Cardiac muscle cell (in vitro differentiated cells and primary cell): ENCODE data around the gene RPL34. TPM values are rescaled to one million over a fixed set of nuclear protein-coding genes. Genes with fewer than 3 reads are reported as not detected.

Experiments
- DNase-seq, 2 donors: peaks; one replicate each; pipeline versions ENCODE4 v3.0.0 to v3.0.0-alpha.2; 2010 to 2017; ENCODE audit warnings: low read depth in 1 of 2, low spot score in 1 of 2
- H3K27ac ChIP-seq: fragments of 200-600 bp; sonication (generic); 2 replicates; pipeline ENCODE4 v1.5.1; 2016
- H3K27me3 ChIP-seq: fragments of 200-600 bp; sonication (generic); 2 replicates; pipeline ENCODE4 v1.6.0; 2016; ENCODE audit warnings: control low read depth
- H3K36me3 ChIP-seq: fragments of 200-600 bp; sonication (generic); 2 replicates; pipeline ENCODE4 v1.5.1; 2016; ENCODE audit warnings: control low read depth
- H3K4me1 ChIP-seq: fragments of 200-600 bp; sonication (generic); 2 replicates; pipeline ENCODE4 v1.8.1; 2017; ENCODE audit warnings: low read depth, mild to moderate bottlenecking, mixed run types
- H3K4me3 ChIP-seq: fragments of 200-600 bp; sonication (generic); 2 replicates; pipeline ENCODE4 v1.5.1; 2016; ENCODE audit warnings: mild to moderate bottlenecking
- H3K9me3 ChIP-seq: fragments of 200-600 bp; sonication (generic); 2 replicates; pipeline ENCODE4 v1.5.1; 2017; ENCODE audit warnings: low read depth, mild to moderate bottlenecking, control low read depth
- CTCF ChIP-seq: IDR thresholded peaks from 2 replicates; pipeline ENCODE4 v1.5.1; 2012; ENCODE audit warnings: low read depth, mild to moderate bottlenecking, low read length
- polyA plus RNA-seq: library from polyadenylated mRNA; unstranded; fragments of >200 nt; fragmentation: Nextera tagmentation; extraction: Ambion mirVana; gene quantifications from 2 replicates; pipeline ENCODE4 v1.2.1, GENCODE V29; 2016
- total RNA-seq: library from RNA; depleted of rRNA; stranded (reverse); fragments of >200 nt; gene quantifications from 2 replicates; pipeline ENCODE4 v1.2.3, GENCODE V29; 2016

Gene RPL34
- total and polyA plus RNA-seq, 2 experiments from 2014 or later: 803 to 830 TPM

DNA sequence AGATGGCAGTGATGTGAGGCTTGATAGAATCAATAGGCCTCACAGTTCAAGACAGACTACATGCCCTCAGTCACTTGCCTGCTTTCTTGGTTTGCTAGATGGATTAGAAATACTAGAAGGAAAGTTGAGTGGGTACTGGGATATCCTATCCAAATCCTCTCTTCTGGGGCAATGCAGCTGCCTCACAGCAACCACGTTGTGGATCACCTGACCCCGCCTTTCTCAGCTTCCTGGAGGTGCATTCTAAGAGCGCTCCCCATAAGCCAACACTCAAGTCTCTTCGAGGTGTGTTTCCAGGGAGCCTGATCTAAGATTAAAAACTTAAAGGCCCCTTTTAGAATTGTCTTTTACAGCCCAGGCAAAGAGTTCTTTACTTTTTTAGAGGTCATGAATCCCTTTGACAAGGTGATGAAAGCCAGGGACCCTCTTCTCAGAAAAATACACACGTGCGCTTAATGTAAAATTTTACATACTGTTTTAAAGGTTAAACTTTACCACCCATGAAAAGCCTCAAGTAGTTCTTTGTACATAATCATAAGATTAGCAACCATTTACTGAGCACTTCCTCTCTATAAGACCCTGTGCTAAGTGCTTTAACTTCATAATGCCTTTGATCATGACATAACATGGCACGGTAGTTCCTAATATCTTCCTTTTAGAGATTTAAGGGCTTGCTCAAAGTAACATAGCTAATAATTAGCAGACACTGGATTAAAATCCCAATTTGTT lies 840 bp upstream of the RPL34 start:
- H3K27me3 ChIP-seq: no peaks in the 10 kb centered on the region
- H3K4me1 ChIP-seq: peaks cover 20% of the 10 kb centered on the region
- H3K36me3 ChIP-seq: peaks cover 27% of the 10 kb centered on the region
- no peaks in the 10 kb centered on the region for H3K9me3 ChIP-seq
- peak overlapping the region; percentile 6 for H3K27ac ChIP-seq
- DNase-seq: peak in 1 of 2 donors; percentile 3
- H3K4me3 ChIP-seq: peak overlapping the region; percentile 74
- TF ChIP-seq CTCF: no peak

DNA sequence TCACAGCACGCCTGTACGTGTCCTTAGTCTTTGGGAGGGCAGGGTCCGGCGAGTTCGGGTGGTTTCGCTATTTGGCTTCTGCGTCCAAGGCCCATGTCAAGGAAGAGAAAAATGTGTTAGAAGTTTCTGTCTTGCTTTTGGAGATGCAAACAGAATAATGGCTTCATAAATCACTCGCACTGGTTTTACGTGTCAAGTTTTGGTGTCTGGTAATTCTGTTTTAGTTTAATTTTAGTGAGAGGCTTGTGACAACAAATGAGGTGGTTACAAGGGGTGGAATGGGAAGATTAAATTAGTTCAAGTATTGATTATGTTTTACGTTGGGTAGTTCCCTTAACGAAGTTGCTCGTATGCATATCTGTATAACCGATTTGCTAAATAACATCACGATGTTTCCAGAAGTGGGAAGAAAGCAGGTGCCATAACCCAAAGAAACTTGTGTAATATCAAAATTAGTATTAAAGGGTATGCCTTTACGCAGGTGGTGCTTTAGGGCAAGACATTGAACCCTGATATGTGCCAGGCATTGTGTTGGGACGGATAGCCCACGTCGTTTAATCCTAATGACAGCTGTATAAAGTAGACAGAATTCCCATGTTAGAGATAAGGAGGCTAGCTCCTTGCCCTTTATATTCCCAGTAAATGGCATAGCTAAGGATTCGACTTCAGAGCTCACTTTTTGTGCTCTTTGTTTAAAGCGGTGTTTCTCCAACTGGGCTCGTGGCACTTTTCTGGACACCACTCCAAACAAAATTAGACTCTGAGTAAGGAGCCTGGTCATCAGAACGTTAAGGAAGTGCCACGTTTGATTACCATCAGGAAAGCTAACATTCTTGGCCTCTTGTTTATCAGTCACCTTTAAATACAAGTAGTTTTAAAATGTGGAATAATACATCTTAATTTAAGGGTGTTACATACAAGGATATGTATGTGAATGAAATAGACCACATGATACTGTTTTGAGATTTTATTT lies 843 bp downstream of the RPL34 start:
- Histone ChIP-seq H3K36me3 (peaks cover 44% of the 10 kb centered on the region), H3K9me3 (no peaks in the 10 kb centered on the region), H3K4me3 (peak overlapping the region; percentile 74), H3K27me3 (no peaks in the 10 kb centered on the region), H3K4me1 (peaks cover 20% of the 10 kb centered on the region), H3K27ac (peak overlapping the region; percentile 87)
- no peak for TF ChIP-seq CTCF
- DNase-seq: peak in 1 of 2 donors; percentile 13

DNA sequence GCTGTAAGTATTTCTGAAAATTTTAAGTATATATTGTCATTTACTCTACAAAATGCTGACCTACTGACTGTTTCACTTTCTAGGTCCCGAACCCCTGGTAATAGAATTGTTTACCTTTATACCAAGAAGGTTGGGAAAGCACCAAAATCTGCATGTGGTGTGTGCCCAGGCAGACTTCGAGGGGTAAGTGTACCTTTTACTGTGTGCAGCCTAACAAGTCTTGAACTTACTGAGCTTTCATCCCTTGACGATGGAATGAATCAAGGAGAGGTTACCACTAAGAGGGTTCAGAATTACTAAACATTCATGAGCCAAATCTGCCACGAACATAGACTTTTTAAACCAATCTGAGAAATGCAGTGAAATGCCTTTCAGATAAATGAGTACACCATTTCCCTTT lies 1.6 kb downstream of the RPL34 start:
- no peaks in the 10 kb centered on the region for H3K9me3 ChIP-seq
- TF ChIP-seq CTCF: no peak
- peaks cover 20% of the 10 kb centered on the region for H3K4me1 ChIP-seq
- H3K27ac ChIP-seq: no peak overlapping the region
- H3K4me3 ChIP-seq: peak overlapping the region; percentile 74
- no peak for DNase-seq
- peaks cover 52% of the 10 kb centered on the region for H3K36me3 ChIP-seq
- H3K27me3 ChIP-seq: no peaks in the 10 kb centered on the region

DNA sequence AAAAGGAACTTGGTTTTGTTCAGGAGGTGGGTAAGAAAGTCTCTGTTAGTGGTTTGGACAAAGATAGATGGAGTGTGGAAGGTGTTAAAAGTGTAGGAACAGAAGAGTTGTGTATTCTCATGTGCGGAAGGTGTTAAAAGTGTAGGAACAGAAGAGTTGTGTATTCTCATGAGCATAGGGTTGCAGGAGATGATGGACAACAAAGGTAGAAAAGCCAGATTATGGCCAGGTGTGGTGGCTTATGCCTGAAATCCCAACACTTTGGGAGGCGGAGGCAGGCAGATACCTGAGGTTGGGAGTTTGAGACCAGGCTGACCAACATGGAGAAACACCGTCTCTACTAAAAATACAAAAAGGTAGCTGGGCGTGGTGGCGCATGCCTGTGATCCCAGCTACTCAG lies 2.5 kb downstream of the RPL34 start:
- TF ChIP-seq CTCF: no peak
- no peak overlapping the region for H3K4me3 ChIP-seq
- peaks cover 20% of the 10 kb centered on the region for H3K4me1 ChIP-seq
- no peaks in the 10 kb centered on the region for H3K9me3 ChIP-seq
- DNase-seq: no peak
- H3K36me3 ChIP-seq: peaks cover 60% of the 10 kb centered on the region
- H3K27me3 ChIP-seq: no peaks in the 10 kb centered on the region
- H3K27ac ChIP-seq: no peak overlapping the region

DNA sequence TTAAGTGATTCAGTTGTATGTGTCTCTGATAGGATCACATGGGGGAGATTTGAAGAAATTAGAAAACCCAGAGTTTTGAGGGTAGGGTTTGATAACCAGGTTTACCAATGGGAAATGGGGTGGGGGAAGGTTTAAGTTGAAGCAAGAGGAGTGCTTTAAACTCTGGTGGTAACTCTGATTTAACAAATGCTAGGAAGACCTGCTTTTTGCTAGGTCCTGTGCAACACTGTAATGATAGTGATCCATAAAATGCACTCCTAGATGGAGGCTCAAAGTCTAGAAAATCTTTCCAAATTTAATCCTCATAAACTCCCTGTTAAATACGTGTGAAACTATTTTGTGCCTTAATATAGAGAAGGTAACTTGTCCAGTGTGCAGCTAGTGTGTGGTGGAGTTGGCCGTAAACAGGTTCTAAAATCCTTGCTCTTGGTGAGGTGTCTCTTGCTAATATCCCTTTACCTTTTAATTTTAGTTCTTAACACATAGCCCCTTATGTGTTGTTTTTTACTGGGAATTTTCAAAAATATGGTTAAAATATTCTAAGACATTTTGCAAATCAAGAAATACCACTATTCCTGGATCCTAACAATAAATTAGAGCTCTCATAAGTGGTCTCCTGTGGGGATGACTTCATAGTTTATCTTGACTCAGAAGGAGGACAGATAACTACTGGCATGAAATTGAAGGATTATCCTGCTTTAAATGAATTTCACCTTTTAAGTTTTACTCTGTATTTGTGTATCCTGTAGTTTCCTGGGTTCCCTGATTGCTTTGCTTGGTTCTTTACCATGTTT lies 4.1 kb downstream of the RPL34 start:
- Histone ChIP-seq H3K27me3 (no peaks in the 10 kb centered on the region), H3K27ac (no peak overlapping the region), H3K4me3 (no peak overlapping the region), H3K36me3 (peaks cover 77% of the 10 kb centered on the region), H3K9me3 (no peaks in the 10 kb centered on the region), H3K4me1 (peaks cover 18% of the 10 kb centered on the region)
- no peak for TF ChIP-seq CTCF
- no peak for DNase-seq
